ENCODE results near the gene ZNF141. TPM values are rescaled to one million over a fixed set of nuclear protein-coding genes. Genes with fewer than 3 reads are reported as not detected.

ZNF141 gene
- total RNA-seq, 1 donor: 9.5 TPM

GRCh38 chr4:337932-338758, 531 bp downstream of the ZNF141 start:
- DNase-seq (ENCODE audit: low read depth): peak; percentile 56
- peak overlapping the region; percentile 72 for H3K4me3 ChIP-seq (ENCODE audit: low read depth, low read length)
- TF ChIP-seq CTCF (IDR thresholded peaks at IDR 0.05; ENCODE audit: insufficient read depth, low read depth, low read length): no peak

- no peak for TF ChIP-seq CTCF (IDR thresholded peaks at IDR 0.05; ENCODE audit: insufficient read depth, low read depth, low read length)
- peak; percentile 11 for DNase-seq (ENCODE audit: low read depth)
- peak overlapping the region; percentile 72 for H3K4me3 ChIP-seq (ENCODE audit: low read depth, low read length)
Measured at GRCh38 chr4:338759-339097, 1.1 kb downstream of the ZNF141 start.

- DNase-seq (ENCODE audit: low read depth): no peak
- H3K4me3 ChIP-seq (ENCODE audit: low read depth, low read length): no peak overlapping the region
- peak; percentile 28 for TF ChIP-seq CTCF (IDR thresholded peaks at IDR 0.05; ENCODE audit: insufficient read depth, low read depth, low read length)
Measured at GRCh38 chr4:340011-340410, 2.4 kb downstream of the ZNF141 start.

- no peak for DNase-seq (ENCODE audit: low read depth)
- no peak overlapping the region for H3K4me3 ChIP-seq (ENCODE audit: low read depth, low read length)
- no peak for TF ChIP-seq CTCF (IDR thresholded peaks at IDR 0.05; ENCODE audit: insufficient read depth, low read depth, low read length)
Measured at GRCh38 chr4:373062-373839, 35.6 kb downstream of the ZNF141 start.

- no peak for DNase-seq (ENCODE audit: low read depth)
- H3K4me3 ChIP-seq (ENCODE audit: low read depth, low read length): no peak overlapping the region
- no peak for TF ChIP-seq CTCF (IDR thresholded peaks at IDR 0.05; ENCODE audit: insufficient read depth, low read depth, low read length)
Measured at GRCh38 chr4:374298-375160, 36.9 kb downstream of the ZNF141 start.

- no peak overlapping the region for H3K4me3 ChIP-seq (ENCODE audit: low read depth, low read length)
- no peak for TF ChIP-seq CTCF (IDR thresholded peaks at IDR 0.05; ENCODE audit: insufficient read depth, low read depth, low read length)
- DNase-seq (ENCODE audit: low read depth): no peak
Measured at GRCh38 chr4:384311-385010, 46.8 kb downstream of the ZNF141 start.
